Measurements from ENCODE around the gene TLNRD1. TPM values are rescaled to one million over a fixed set of nuclear protein-coding genes. Genes with fewer than 3 reads are reported as not detected.

Gene TLNRD1
- total RNA-seq, 1 experiment from 2014 or later, result 31.8 TPM

DNA sequence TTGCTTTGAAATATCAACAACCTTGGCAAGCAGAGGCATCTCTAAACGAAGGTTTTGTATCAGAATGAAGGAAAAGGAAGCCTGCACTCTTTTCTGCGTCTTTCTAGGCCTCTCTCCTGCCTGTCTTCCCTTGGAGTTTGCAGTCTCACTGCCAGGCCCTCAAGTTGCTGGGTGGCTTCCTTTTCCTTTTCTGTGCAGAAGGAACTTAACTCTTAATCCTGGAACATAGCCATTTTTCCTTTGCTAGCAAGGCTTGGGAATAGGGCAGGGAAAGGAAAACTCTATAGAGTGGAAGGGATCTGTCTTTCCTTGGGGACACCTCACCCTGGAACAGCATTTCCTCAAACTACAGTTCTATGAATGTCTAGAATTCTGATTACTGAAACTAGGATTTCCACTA, 32.8 kb downstream of the TLNRD1 start:
- H3K4me3 Mint-ChIP-seq (ENCODE audit: low read depth, unreplicated experiment), result no peak overlapping the region
- H3K27ac Mint-ChIP-seq (ENCODE audit: unreplicated experiment), result no peak overlapping the region
- intact Hi-C loops (cut with micrococcal nuclease; ENCODE audit: unreplicated experiment), result no loop called here
- CTCF ChIA-PET, result no interaction called here
- TF ChIP-seq, protein P1, sequence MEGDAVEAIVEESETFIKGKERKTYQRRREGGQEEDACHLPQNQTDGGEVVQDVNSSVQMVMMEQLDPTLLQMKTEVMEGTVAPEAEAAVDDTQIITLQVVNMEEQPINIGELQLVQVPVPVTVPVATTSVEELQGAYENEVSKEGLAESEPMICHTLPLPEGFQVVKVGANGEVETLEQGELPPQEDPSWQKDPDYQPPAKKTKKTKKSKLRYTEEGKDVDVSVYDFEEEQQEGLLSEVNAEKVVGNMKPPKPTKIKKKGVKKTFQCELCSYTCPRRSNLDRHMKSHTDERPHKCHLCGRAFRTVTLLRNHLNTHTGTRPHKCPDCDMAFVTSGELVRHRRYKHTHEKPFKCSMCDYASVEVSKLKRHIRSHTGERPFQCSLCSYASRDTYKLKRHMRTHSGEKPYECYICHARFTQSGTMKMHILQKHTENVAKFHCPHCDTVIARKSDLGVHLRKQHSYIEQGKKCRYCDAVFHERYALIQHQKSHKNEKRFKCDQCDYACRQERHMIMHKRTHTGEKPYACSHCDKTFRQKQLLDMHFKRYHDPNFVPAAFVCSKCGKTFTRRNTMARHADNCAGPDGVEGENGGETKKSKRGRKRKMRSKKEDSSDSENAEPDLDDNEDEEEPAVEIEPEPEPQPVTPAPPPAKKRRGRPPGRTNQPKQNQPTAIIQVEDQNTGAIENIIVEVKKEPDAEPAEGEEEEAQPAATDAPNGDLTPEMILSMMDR (IDR thresholded peaks at IDR 0.05; ENCODE audit: unreplicated experiment), result no peak
- DNase-seq, result no peak
- H3K36me3 Mint-ChIP-seq (ENCODE audit: insufficient read depth, unreplicated experiment), result no peaks in the 10 kb centered on the region
- no peaks in the 10 kb centered on the region for H3K27me3 Mint-ChIP-seq (ENCODE audit: unreplicated experiment)
- no TSS peak for BruUV-seq (replicated peaks)
- peaks cover 7% of the 10 kb centered on the region for H3K9me3 Mint-ChIP-seq (ENCODE audit: low read depth, unreplicated experiment)
- H3K4me1 Mint-ChIP-seq (ENCODE audit: low read depth, unreplicated experiment), result peaks cover 9% of the 10 kb centered on the region

DNA sequence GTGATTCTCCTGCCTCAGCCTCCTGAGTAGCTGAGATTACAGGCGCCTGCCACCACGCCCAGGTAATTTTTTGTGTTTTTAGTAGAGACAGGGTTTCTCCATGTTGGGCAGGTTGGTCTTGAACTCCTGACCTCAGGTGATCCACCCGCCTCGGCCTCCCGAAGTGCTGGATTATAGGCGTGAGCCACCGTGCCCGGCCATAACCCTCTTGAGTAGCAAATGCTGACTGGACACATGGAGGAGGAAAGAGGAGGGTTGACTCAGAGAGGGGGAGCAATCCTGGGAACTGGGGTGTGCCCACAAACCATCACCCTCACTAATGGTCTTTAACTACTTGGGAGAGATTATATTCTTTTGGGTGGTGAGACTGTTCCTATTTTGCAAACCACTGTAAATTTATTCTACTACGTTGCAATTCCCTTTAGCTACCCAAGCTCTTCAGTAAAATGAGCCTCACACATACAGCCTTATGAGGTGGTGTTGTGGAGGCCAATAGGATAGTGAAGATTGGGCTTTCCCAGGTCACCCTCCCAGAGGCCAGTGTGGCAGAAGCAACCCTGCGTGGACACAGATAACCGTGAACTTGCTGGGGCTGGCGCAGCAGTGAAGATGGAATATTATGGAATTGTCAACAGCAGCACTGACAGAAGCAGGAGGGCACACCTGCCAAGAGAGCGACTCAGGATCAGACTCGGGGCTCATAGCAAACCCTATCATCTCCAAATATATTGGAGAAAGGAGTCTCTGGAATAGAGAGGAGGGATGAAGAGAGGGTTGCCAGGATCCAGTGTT, 37.4 kb downstream of the TLNRD1 start:
- intact Hi-C loops (cut with micrococcal nuclease; ENCODE audit: unreplicated experiment), result no loop called here
- H3K9me3 Mint-ChIP-seq (ENCODE audit: low read depth, unreplicated experiment), result no peaks in the 10 kb centered on the region
- no peak overlapping the region for H3K4me3 Mint-ChIP-seq (ENCODE audit: low read depth, unreplicated experiment)
- DNase-seq, result no peak
- CTCF ChIA-PET, result interaction anchor here (0.6 to 1.3 kb wide), 3 partner anchors 11 to 30 kb away, joined by 3 to 6 read pairs (median 4); no protein-coding TSS in a partner anchor
- no peaks in the 10 kb centered on the region for H3K27me3 Mint-ChIP-seq (ENCODE audit: unreplicated experiment)
- TF ChIP-seq, protein P1 (IDR thresholded peaks at IDR 0.05; ENCODE audit: unreplicated experiment), result no peak
- no peak overlapping the region for H3K27ac Mint-ChIP-seq (ENCODE audit: unreplicated experiment)
- no peaks in the 10 kb centered on the region for H3K36me3 Mint-ChIP-seq (ENCODE audit: insufficient read depth, unreplicated experiment)
- no TSS peak for BruUV-seq (replicated peaks)
- peaks cover 6% of the 10 kb centered on the region for H3K4me1 Mint-ChIP-seq (ENCODE audit: low read depth, unreplicated experiment)

DNA sequence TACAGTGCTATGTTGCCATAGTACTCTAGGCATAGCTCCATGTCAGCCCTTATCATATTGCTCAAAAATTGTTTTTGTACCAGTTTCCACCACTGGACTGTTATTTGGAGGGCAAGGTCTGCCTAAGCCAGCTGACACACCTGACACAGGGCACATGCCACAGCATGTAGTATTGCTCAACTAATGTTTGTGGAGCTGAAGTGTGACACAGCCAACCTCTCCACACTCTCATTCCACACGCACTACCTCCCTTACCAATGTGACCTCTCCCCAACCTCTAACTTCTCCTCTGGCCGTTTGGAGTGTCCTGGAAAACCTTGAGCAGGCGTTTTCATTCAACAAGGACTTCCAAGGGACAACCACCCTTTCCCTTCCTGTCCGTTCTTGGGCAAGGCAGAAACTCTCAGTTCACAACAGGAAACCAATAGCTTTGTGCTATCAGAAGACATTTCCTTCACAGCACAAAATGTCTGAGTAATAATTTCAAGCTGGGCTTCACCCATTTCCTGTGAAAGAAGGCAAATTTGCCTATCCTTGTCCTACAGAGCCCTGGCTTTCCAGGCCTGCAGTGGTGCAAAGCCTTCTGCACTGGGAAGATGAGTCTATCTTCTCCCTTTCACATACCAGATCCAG, 38.4 kb downstream of the TLNRD1 start:
- no peak overlapping the region for H3K27ac Mint-ChIP-seq (ENCODE audit: unreplicated experiment)
- TF ChIP-seq, protein P1 (IDR thresholded peaks at IDR 0.05; ENCODE audit: unreplicated experiment), result no peak
- H3K9me3 Mint-ChIP-seq (ENCODE audit: low read depth, unreplicated experiment), result no peaks in the 10 kb centered on the region
- BruUV-seq (replicated peaks), result no TSS peak
- H3K4me3 Mint-ChIP-seq (ENCODE audit: low read depth, unreplicated experiment), result no peak overlapping the region
- H3K36me3 Mint-ChIP-seq (ENCODE audit: insufficient read depth, unreplicated experiment), result no peaks in the 10 kb centered on the region
- intact Hi-C loops (cut with micrococcal nuclease; ENCODE audit: unreplicated experiment), result no loop called here
- no peaks in the 10 kb centered on the region for H3K27me3 Mint-ChIP-seq (ENCODE audit: unreplicated experiment)
- DNase-seq, result no peak
- CTCF ChIA-PET, result interaction anchor here (1.2 to 1.3 kb wide), 2 partner anchors 10 to 20 kb away, joined by 3 to 6 read pairs; no protein-coding TSS in a partner anchor
- peaks cover 6% of the 10 kb centered on the region for H3K4me1 Mint-ChIP-seq (ENCODE audit: low read depth, unreplicated experiment)

DNA sequence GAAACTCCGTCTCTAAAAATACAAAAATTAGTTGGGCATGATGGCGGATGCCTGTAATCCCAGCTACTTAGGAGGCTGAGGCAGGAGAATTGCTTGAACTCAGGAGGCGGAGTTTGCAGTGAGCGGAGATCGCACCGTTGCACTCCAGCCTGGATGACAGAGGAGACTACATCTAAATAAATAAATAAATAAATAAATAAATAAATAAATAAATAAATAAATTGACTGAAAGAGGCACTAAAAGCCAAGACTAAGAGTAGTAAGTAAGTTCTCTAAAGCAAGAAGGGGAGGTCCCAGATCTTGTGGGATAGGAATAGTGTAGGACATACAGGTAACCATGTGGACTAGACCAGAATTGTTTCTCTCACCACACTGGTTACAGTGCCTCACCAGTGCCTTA, 40.0 kb downstream of the TLNRD1 start:
- intact Hi-C loops (cut with micrococcal nuclease; ENCODE audit: unreplicated experiment), result no loop called here
- no TSS peak for BruUV-seq (replicated peaks)
- Mint-ChIP-seq H3K27ac (ENCODE audit: unreplicated experiment) (no peak overlapping the region), H3K9me3 (ENCODE audit: low read depth, unreplicated experiment) (no peaks in the 10 kb centered on the region), H3K27me3 (ENCODE audit: unreplicated experiment) (peaks cover 11% of the 10 kb centered on the region), H3K36me3 (ENCODE audit: insufficient read depth, unreplicated experiment) (no peaks in the 10 kb centered on the region), H3K4me1 (ENCODE audit: low read depth, unreplicated experiment) (peaks cover 6% of the 10 kb centered on the region), H3K4me3 (ENCODE audit: low read depth, unreplicated experiment) (no peak overlapping the region)
- no peak for DNase-seq
- TF ChIP-seq, protein P1 (IDR thresholded peaks at IDR 0.05; ENCODE audit: unreplicated experiment), result no peak
- CTCF ChIA-PET, result interaction anchor here (0.6 kb wide), 1 partner anchor 1005 kb away, joined by 5 read pairs; the partner anchor contains the start of gene MEX3B

All from Calu3 (cell line).